Measurements from ENCODE around the gene NIT1.

GRCh38 chr1:161091796-161092507 is 26.0 kb upstream of the NIT1 start:
- TF ChIP-seq POLR2A (IDR thresholded peaks at IDR 0.05) (no peak), CTCF (IDR thresholded peaks at IDR 0.05) (no peak)

All from adrenal gland (tissue), 5 donors.